NCI-H510A (cell line): Measurements from ENCODE around the gene BRSK1.

Source experiments
- DNase-seq: peaks from one replicate; lab custom pipeline; 2025; lab: John Stamatoyannopoulos, UW

The BRSK1 gene

GRCh38 chr19:55253842-55254624, 29.8 kb upstream of the BRSK1 start:
- DNase-seq: peak; percentile 72

GRCh38 chr19:55254625-55254977, 29.2 kb upstream of the BRSK1 start:
- DNase-seq: no peak

- no peak for DNase-seq
Measured at GRCh38 chr19:55255618-55256423, 28.0 kb upstream of the BRSK1 start.

GRCh38 chr19:55256562-55257460, 27.0 kb upstream of the BRSK1 start:
- no peak for DNase-seq

- no peak for DNase-seq
Measured at GRCh38 chr19:55257461-55258420, 26.1 kb upstream of the BRSK1 start.

- DNase-seq: no peak
Measured at GRCh38 chr19:55258476-55258827, 25.3 kb upstream of the BRSK1 start.

GRCh38 chr19:55258828-55259539, 24.8 kb upstream of the BRSK1 start, which contains the start of gene PPP6R1:
Gene PPP6R1, minus strand, starts transcription at chr19:55259017. Its CDS starts 11,914 bp downstream, at chr19:55247103.
- peak; percentile 96 for DNase-seq

GRCh38 chr19:55259540-55260210, 24.1 kb upstream of the BRSK1 start:
- DNase-seq: no peak

GRCh38 chr19:55261671-55262126, 22.1 kb upstream of the BRSK1 start:
- no peak for DNase-seq

GRCh38 chr19:55262359-55262758, 21.4 kb upstream of the BRSK1 start:
- DNase-seq: no peak

GRCh38 chr19:55264531-55264930, 19.3 kb upstream of the BRSK1 start:
- DNase-seq: no peak

GRCh38 chr19:55265173-55265572, 18.6 kb upstream of the BRSK1 start:
- DNase-seq: no peak

GRCh38 chr19:55265723-55266386, 17.9 kb upstream of the BRSK1 start:
- no peak for DNase-seq

- no peak for DNase-seq
Measured at GRCh38 chr19:55266404-55266803, 17.4 kb upstream of the BRSK1 start.

- no peak for DNase-seq
Measured at GRCh38 chr19:55266840-55267239, 17.0 kb upstream of the BRSK1 start.

GRCh38 chr19:55269299-55269698, 14.5 kb upstream of the BRSK1 start:
- DNase-seq: no peak

GRCh38 chr19:55270172-55270942, 13.4 kb upstream of the BRSK1 start:
- no peak for DNase-seq

GRCh38 chr19:55272142-55272541, 11.7 kb upstream of the BRSK1 start:
- DNase-seq: no peak
